ENCODE results near the gene GCK. TPM values are rescaled to one million over a fixed set of nuclear protein-coding genes. Genes with fewer than 3 reads are reported as not detected.

GCK gene
- total RNA-seq, 2 experiments from 2014 or later = 2.1 to 3.3 TPM

DNA sequence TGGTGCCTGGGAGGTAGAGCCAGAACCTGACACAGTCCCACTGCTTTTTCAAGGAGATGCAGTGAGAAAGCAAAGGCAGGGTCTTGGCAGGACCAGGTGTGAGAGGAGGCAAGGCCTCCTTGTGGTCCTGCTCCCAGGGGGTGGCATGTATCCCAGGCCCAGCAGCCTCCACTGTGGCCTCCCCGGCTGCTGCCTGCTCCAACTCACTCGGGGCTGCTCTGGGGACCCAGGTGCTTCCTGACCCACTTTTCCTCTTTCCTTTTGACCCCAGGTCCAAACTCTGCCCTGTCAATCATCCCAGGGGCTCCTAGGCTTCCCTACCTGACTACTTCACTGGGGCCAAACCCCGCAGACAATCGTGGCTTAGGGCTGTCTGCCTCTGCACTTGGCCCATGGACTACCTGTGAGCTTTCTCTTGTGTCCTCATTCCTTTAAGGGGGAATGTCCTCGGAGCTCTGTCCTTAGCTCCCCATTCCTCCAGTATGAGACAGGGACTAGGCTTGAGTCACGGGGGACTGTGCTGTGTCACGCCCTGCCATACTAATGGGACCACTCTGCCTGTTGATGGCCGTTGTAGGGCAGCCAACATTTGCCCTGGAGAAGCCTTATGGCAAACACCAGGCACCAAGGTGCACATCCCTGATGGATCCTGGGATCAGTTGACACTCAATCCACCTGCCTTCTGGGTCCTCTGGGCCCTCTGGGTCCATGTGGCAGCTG is 86.2 kb downstream of the GCK start:
- Mint-ChIP-seq H3K9me3 (no peaks in the 10 kb centered on the region), H3K36me3 (ENCODE audit: low read depth) (no peaks in the 10 kb centered on the region), H3K27ac (no peak overlapping the region), H3K27me3 (ENCODE audit: low read depth) (no peaks in the 10 kb centered on the region), H3K4me3 (peak overlapping the region; percentile 49), H3K4me1 (ENCODE audit: low read depth) (peaks cover 14% of the 10 kb centered on the region)
- intact Hi-C loops (cut with micrococcal nuclease) = no loop called here
- DNase-seq = no peak
- CTCF ChIA-PET = no interaction called here

DNA sequence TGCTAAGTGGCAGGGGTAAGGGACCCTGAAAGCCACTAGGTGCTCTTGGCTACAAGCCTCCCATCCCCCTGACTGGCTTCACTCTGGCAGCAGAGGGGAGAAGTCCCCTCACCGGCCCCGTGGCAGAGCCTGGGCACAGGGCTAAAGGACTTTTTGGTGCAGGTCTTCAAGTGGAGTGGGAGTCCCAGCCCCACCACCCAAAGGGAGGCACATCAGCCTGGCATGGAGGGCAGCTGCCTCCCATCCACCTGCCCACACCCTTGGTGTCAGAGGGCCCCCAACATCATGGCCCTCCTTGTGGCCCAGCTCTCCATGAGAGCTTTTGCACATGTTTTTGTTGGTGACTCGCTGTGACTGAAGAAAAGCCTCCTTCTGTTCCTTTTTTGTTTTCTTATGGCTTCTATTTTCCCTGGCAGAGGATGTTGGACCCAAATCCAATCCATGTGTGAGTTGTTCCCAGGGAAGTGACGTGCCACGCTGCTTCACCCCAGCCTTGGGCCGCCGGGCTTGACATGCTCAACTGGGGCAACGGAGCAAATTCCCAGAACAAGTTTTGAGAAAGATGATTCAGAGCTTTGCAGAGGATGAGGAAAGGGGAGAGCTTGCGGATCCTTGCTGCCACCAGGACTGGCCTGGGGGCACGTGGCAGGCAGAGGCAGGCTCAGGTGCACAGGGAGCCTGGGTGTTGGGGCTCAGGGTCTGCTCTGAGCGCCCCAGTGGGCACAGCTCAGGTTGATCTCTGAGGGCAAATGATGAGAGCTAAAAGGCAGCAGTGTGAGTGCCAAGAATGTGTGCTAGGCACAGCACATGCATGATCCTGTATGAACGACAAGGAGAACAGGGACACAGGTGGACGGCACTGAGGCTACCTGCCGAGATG is 87.0 kb downstream of the GCK start:
- DNase-seq = no peak
- Mint-ChIP-seq H3K4me1 (ENCODE audit: low read depth) (peaks cover 21% of the 10 kb centered on the region), H3K36me3 (ENCODE audit: low read depth) (no peaks in the 10 kb centered on the region), H3K27me3 (ENCODE audit: low read depth) (no peaks in the 10 kb centered on the region), H3K4me3 (no peak overlapping the region), H3K9me3 (no peaks in the 10 kb centered on the region), H3K27ac (no peak overlapping the region)
- intact Hi-C loops (cut with micrococcal nuclease) = no loop called here
- CTCF ChIA-PET = no interaction called here

DNA sequence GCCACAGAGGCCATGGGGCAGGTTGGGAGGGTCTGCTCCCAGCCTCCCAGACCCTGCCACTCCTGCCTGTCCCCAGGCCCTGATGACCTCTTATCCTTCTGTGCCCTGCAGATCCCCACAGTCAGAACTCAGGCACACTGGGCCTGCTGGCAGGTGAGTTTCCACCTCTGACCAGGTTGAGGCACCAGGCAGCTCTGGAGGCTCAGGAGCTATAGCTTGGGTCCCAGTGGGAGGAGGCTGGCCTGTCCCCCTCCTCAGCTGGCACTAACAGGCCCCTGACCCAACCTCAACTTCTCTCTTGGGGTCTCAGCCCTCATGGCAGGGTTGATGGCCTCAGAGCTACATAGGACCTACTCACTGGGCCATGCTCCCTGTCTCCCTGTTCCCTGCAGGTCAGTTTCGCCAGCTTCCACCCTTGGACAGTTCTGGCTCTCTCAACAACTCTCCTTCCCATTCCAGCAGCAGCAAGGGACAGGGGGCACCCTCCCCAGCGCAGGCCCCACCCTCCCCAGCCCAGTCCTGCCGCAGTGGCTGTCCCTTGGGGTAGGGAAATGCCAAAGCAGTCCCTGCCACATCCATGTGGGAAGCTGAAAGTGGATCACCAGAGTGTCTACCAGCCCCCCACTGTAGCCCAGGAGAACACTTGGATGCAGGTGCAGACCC is 87.8 kb downstream of the GCK start:
- Mint-ChIP-seq H3K36me3 (ENCODE audit: low read depth) (no peaks in the 10 kb centered on the region), H3K9me3 (no peaks in the 10 kb centered on the region), H3K27ac (no peak overlapping the region), H3K4me3 (no peak overlapping the region), H3K27me3 (ENCODE audit: low read depth) (no peaks in the 10 kb centered on the region), H3K4me1 (ENCODE audit: low read depth) (peaks cover 27% of the 10 kb centered on the region)
- CTCF ChIA-PET = no interaction called here
- DNase-seq = no peak
- intact Hi-C loops (cut with micrococcal nuclease) = no loop called here

DNA sequence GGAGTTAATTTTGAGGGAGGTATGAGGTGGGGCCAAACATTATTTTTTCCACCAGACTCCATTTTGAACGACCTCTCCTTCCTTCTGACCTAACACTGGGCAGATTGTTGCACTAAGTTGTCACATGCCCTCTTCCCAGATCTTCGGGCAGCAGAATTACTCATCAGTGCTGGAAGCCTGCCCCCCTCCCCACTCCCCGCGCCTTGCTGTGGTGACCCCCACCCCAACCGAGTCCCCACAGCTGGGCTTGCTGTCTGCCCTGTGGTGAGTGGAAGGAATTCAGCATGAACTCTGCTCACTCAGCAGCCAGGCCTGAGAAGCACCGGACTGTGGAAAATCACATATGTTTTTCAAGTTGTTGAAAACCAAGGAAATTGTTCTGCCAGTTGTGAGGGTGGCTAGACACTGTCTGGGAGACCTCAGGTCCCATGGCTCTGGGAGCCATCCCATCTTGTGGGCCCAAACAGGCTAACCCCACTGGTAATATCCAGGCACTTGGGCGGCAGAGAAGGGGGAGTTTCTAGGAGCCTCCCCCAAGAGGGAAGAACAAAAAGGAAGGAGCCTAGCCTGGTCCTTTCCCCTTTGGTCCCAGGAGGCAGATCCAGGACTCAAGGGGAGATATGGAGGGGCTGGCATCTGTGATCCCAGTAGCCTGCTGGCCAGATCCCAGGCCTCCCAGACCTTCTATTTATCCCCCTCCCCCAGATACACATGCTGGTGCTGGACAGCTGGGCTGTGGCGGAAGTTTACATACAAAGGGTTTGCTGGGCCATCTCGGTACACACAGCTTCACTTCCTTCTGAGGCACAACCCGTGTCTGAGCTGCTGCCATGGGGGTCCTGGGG is 88.6 kb downstream of the GCK start:
- Mint-ChIP-seq H3K4me3 (no peak overlapping the region), H3K9me3 (no peaks in the 10 kb centered on the region), H3K36me3 (ENCODE audit: low read depth) (no peaks in the 10 kb centered on the region), H3K27ac (no peak overlapping the region), H3K4me1 (ENCODE audit: low read depth) (peaks cover 19% of the 10 kb centered on the region), H3K27me3 (ENCODE audit: low read depth) (no peaks in the 10 kb centered on the region)
- CTCF ChIA-PET = no interaction called here
- DNase-seq = no peak
- intact Hi-C loops (cut with micrococcal nuclease) = no loop called here

DNA sequence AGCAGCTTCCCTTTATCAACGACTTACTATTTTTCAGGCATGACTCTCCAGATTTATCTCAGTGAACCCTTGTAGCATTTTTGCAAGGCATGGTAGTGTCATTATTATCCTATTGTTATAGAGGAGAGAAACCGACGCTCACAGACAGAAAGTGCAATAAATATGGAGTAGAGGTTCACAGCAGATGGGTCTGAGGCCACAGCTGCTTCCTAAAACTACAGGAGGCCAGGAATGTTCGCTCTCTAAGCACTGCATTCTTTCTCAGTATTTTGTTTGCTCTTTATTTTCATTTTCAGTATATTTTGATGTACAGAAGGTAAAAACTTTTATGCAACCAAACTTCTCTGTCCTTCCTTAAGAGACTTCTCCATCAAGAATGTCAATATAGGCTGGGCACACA is 89.6 kb downstream of the GCK start:
- no peak overlapping the region for H3K4me3 Mint-ChIP-seq
- no peak overlapping the region for H3K27ac Mint-ChIP-seq
- peaks cover 13% of the 10 kb centered on the region for H3K4me1 Mint-ChIP-seq (ENCODE audit: low read depth)
- no peaks in the 10 kb centered on the region for H3K9me3 Mint-ChIP-seq
- no peak for DNase-seq
- intact Hi-C loops (cut with micrococcal nuclease) = no loop called here
- CTCF ChIA-PET = no interaction called here
- H3K36me3 Mint-ChIP-seq (ENCODE audit: low read depth) = no peaks in the 10 kb centered on the region
- no peaks in the 10 kb centered on the region for H3K27me3 Mint-ChIP-seq (ENCODE audit: low read depth)

DNA sequence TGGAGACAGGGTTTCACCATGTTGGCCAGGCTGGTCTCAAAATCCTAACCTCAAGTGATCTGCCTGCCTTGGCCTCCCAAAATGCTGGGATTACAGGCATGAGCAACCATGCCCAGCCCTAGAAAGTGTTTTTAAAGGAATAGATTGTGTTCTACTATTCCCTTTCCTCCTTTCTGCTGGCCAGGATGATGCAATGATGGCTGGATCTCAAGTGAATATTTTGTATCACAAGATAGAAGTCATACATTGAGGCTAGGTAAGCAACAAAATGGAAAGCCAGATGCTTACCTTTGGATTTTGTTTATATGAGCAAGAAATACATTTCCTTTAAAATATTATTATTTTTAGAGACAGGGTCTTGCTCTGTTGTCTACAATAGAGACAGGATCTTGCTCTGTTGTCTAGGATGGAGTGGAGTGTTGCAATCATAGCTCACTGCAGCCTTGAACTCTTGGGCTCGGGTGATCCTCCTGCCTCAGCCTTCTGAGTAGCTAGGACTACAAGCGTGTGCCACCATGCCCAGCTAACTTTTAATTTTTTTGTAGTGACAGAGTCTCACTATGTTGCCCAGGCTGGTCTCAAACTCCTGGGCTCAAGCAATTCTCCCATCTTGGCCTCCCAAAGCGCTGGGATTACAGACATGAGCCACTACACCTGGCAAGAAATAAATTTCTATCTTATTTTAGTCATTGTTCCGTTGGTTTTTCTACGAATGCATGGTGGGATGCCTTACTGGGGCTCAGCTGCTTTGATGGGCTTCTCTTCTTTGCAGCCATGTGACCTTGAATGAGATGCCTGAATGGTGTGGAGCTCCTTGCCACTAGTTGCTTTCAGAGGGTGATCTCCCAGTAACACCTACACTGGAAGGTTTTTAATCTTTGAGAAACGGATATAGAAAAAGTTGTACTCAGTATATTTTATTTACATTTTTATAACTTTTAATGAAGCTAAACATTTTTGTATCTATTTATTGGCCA is 90.9 kb downstream of the GCK start:
- no peaks in the 10 kb centered on the region for H3K36me3 Mint-ChIP-seq (ENCODE audit: low read depth)
- no peak for DNase-seq
- no peak overlapping the region for H3K27ac Mint-ChIP-seq
- CTCF ChIA-PET = interaction anchor here (0.8 to 2.0 kb wide), 3 partner anchors 7 to 79 kb away, joined by 5 to 7 read pairs (median 5); no protein-coding TSS in a partner anchor
- intact Hi-C loops (cut with micrococcal nuclease) = no loop called here
- H3K4me3 Mint-ChIP-seq = no peak overlapping the region
- peaks cover 13% of the 10 kb centered on the region for H3K4me1 Mint-ChIP-seq (ENCODE audit: low read depth)
- no peaks in the 10 kb centered on the region for H3K9me3 Mint-ChIP-seq
- H3K27me3 Mint-ChIP-seq (ENCODE audit: low read depth) = no peaks in the 10 kb centered on the region

DNA sequence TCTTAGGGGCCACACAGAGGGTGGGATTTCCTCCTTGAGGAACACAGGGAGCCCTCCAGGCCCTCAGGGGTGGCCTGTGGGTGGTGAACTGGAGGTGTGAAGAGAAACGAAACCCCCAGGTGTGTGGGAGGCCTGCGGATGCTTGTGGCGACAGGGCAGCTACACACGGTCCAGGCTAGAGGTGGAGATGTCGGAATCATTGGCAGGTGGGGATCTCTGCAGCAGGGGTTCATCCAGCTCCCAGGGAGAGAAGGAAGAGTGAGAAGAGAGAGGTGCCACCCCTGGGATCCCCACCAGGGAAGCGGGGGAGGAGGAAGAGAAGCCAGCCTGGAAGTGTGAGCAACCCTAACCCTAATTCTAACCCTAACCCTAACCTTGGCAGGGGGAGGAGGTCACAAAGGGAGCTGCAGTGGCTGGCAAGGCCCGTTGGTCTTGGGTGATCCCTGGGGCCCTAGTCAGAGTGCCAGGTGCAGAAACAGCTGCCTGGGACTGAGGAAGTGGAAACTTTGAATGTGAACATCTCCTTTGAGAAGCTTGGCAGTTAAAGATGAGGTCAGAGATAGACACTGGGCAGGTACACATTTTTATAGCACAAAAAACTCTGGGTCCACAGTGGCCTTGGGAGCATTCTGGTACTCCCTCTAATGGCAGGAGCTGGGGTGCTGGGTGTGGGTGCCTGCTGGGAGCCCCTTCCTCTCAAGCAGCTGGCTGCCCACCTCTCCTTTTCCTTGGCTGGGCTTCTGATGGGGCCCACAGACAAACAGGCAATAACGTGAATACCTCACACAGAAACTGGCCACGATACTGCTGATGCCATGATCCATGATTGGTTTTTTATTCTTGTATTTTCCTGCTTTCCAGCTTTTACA is 91.9 kb downstream of the GCK start:
- Mint-ChIP-seq H3K36me3 (ENCODE audit: low read depth) (no peaks in the 10 kb centered on the region), H3K4me3 (no peak overlapping the region), H3K27me3 (ENCODE audit: low read depth) (no peaks in the 10 kb centered on the region), H3K9me3 (no peaks in the 10 kb centered on the region), H3K4me1 (ENCODE audit: low read depth) (peaks cover 13% of the 10 kb centered on the region), H3K27ac (no peak overlapping the region)
- intact Hi-C loops (cut with micrococcal nuclease) = no loop called here
- peak; percentile 62 for DNase-seq
- CTCF ChIA-PET = interaction anchor here (0.8 to 2.0 kb wide), 4 partner anchors 8 to 78 kb away, joined by 3 to 7 read pairs (median 5); no protein-coding TSS in a partner anchor

DNA sequence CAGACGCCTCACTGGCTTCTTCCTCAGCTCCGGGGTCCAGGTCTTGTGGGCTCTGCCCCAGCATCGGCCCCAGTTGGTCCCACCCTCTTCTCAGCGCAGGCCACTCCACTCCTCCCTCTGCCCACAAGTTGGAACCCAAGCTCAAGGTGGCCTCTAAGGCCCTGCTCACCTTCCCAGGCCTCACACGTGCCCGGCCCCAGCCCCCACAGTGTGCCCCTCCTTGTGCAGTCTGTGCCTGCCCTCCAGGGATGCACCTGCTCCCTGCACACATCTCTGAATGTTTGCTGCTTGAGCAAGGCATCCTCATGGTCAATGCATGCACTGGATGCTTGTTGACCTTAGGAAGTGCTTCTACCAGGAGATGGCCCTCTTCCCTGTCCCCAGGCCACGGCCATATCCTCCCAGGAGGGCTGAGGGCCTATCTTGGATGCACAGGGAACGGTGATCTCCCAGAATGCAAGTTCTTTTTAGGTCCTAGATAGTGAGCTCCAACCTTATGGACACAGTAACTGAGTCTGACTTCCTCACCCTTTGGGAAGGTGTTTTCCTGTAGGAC is 92.8 kb downstream of the GCK start:
- no peak for DNase-seq
- peaks cover 13% of the 10 kb centered on the region for H3K4me1 Mint-ChIP-seq (ENCODE audit: low read depth)
- intact Hi-C loops (cut with micrococcal nuclease) = no loop called here
- H3K36me3 Mint-ChIP-seq (ENCODE audit: low read depth) = no peaks in the 10 kb centered on the region
- no peaks in the 10 kb centered on the region for H3K27me3 Mint-ChIP-seq (ENCODE audit: low read depth)
- H3K4me3 Mint-ChIP-seq = no peak overlapping the region
- CTCF ChIA-PET = interaction anchor here (0.9 kb wide), 1 partner anchor 15 kb away, joined by 3 read pairs; no protein-coding TSS in a partner anchor
- no peaks in the 10 kb centered on the region for H3K9me3 Mint-ChIP-seq
- no peak overlapping the region for H3K27ac Mint-ChIP-seq

DNA sequence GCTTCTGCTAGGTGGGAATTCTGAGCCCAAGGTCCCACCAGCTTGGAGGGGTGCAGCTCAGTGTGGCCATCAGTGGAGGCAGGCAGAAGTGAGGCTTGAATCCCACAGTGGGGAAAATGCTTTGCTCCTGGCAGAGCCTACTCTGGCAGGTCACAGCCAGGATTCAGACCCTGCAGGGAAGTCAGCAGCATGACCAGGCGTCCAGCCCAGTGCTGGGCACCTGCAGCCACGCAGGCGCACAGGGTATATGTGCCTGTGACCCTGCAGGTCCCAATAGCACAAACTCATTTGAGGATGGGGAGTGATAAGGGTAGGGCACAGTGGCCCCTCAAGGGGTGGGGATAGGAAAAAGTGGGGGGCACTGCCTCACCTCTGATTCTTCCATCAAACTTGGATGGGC is 93.5 kb downstream of the GCK start:
- Mint-ChIP-seq H3K4me1 (ENCODE audit: low read depth) (peaks cover 13% of the 10 kb centered on the region), H3K9me3 (no peaks in the 10 kb centered on the region), H3K36me3 (ENCODE audit: low read depth) (no peaks in the 10 kb centered on the region), H3K27me3 (ENCODE audit: low read depth) (no peaks in the 10 kb centered on the region), H3K4me3 (no peak overlapping the region), H3K27ac (no peak overlapping the region)
- DNase-seq = no peak
- CTCF ChIA-PET = no interaction called here
- intact Hi-C loops (cut with micrococcal nuclease) = no loop called here

DNA sequence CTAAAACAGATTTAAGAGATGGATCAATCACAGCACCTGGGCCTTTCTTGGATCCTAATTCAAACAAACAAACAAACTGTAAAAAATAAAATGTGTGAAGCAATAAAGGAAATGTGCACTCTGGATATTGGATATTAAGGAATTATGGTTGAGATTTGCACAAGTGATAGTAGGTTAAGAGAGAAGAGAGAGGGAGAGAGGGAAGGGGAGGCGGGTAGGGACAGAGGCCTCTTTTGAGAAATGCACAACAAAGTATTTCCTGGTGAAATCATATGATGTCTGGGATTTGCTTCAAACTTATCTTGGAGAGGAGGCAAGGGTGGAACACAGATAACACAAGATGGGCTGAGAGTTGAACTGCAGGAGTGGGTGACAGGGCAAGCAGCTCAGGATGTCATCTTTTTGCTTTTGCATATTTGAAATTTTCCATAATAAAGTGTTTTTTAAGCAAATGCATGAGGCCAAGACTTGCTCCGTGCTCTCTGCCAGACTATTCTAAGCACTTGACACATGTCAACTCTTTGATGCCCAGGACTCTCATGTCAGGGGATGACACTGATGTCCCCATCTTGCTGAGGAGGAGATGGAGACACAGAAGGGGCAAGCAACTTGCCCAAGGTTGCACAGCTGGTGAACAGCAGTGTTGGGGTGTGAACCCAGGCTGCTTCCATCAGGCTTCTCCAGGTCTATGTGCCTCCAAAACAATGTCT is 94.2 kb downstream of the GCK start:
- H3K9me3 Mint-ChIP-seq = no peaks in the 10 kb centered on the region
- no peak overlapping the region for H3K4me3 Mint-ChIP-seq
- H3K27ac Mint-ChIP-seq = no peak overlapping the region
- intact Hi-C loops (cut with micrococcal nuclease) = no loop called here
- H3K36me3 Mint-ChIP-seq (ENCODE audit: low read depth) = no peaks in the 10 kb centered on the region
- peaks cover 13% of the 10 kb centered on the region for H3K4me1 Mint-ChIP-seq (ENCODE audit: low read depth)
- no peaks in the 10 kb centered on the region for H3K27me3 Mint-ChIP-seq (ENCODE audit: low read depth)
- CTCF ChIA-PET = no interaction called here
- DNase-seq = no peak

Measured in activated naive CD4-positive, alpha-beta T cell treated with anti-CD3 and anti-CD28 coated beads for 36 hours (primary cell).